GM12892 (cell line): ENCODE measurements around the gene GPR3.
"Not testable (repeated sequence)": the region's sequence is repeated elsewhere in the genome, so short reads cannot be mapped to it uniquely, and the experiment has no call there.

Source experiments
- POLR2A ChIP-seq: IDR thresholded peaks from 2 replicates; pipeline ENCODE4 v1.6.1; 2011; ENCODE audit warnings: low read depth, low read length, control low read depth
- POLR2AphosphoS5 ChIP-seq: IDR thresholded peaks from 2 replicates; pipeline ENCODE4 v1.6.1; 2011; ENCODE audit warnings: low read depth, low read length, control low read depth
- TAF1 ChIP-seq: IDR thresholded peaks from 2 replicates; pipeline ENCODE4 v1.6.1; 2011; ENCODE audit warnings: low read depth, mild to moderate bottlenecking, control low read depth, low read length, borderline replicate concordance

DNA sequence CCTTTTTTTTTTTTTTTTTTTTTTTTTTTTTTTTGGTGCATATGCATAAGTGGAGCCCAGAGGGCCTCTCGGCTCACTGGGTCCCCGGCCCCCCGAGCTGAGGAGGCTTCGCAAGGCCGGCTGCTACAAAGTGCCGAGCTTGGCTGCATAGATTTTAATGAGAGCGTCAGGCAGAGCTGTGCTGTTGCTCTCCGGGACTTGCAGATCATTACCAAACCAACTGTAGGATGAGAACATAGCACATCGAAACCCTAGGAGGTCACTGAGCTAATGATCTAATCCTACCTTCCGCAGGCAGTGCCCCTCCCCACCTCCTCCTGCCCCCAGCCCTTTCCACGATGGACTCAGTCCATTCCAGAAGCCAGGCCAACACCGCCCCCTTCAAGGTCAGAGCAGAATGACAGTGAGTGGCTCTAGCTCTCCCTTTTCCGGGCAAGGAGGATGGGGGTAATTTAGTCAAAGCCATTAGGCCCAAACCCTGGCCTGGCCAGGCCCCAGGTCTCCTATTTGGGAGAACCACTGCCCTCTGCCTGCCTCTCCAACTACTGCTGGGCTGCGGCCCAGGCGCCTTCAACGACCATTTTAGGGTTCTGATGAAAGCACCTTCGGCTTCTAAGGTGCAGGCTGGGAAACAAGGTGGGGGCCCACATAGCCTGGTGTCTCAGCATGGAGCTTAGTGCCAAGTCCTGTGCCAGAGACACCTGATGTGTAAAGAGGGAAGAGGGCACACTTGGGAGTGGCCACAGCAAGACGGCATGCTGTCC, 13.4 kb downstream of the GPR3 start:
- TF ChIP-seq POLR2A, TAF1, POLR2AphosphoS5: not testable (repeated sequence)
